ENCODE data around the gene YY1AP1.
"Not testable (repeated sequence)": the region's sequence is repeated elsewhere in the genome, so short reads cannot be mapped to it uniquely, and the experiment has no call there.

Gene YY1AP1

GRCh38 chr1:155646307-155646706 is 42.3 kb downstream of the YY1AP1 start:
- no peak for DNase-seq (ENCODE audit: low read depth)

GRCh38 chr1:155645648-155646047 is 42.9 kb downstream of the YY1AP1 start:
- no peak for DNase-seq (ENCODE audit: low read depth)

- no peak for DNase-seq (ENCODE audit: low read depth)
Measured at GRCh38 chr1:155645034-155645598, 43.5 kb downstream of the YY1AP1 start.

- no peak for DNase-seq (ENCODE audit: low read depth)
Measured at GRCh38 chr1:155643230-155643629, 45.3 kb downstream of the YY1AP1 start.

- not testable (repeated sequence) for DNase-seq (ENCODE audit: low read depth)
Measured at GRCh38 chr1:155642559-155643180, 45.9 kb downstream of the YY1AP1 start.

GRCh38 chr1:155640367-155640766 is 48.2 kb downstream of the YY1AP1 start:
- no peak for DNase-seq (ENCODE audit: low read depth)

- DNase-seq (ENCODE audit: low read depth) = no peak
Measured at GRCh38 chr1:155636397-155637153, 52.0 kb downstream of the YY1AP1 start.

GRCh38 chr1:155626428-155626827 is 62.1 kb downstream of the YY1AP1 start:
- DNase-seq (ENCODE audit: low read depth) = not testable (repeated sequence)

GRCh38 chr1:155623357-155623756 is 65.2 kb downstream of the YY1AP1 start:
- no peak for DNase-seq (ENCODE audit: low read depth)

GRCh38 chr1:155622191-155622590 is 66.4 kb downstream of the YY1AP1 start:
- DNase-seq (ENCODE audit: low read depth) = no peak

GRCh38 chr1:155613226-155613625 is 75.3 kb downstream of the YY1AP1 start:
- DNase-seq (ENCODE audit: low read depth) = not testable (repeated sequence)

- not testable (repeated sequence) for DNase-seq (ENCODE audit: low read depth)
Measured at GRCh38 chr1:155610257-155610647, 78.3 kb downstream of the YY1AP1 start.

GRCh38 chr1:155609515-155610256 is 78.9 kb downstream of the YY1AP1 start, which contains the start of gene MSTO1:
TSS of gene MSTO1 (plus strand) at chr1:155610218. CDS start at chr1:155610249, 31 bp downstream.
- peak; percentile 92 for DNase-seq (ENCODE audit: low read depth)
